ENCODE data around the gene ENOX1. TPM values are rescaled to one million over a fixed set of nuclear protein-coding genes. Genes with fewer than 3 reads are reported as not detected.

ENOX1 gene
- total and polyA plus RNA-seq, 9 of the 15 experiments (the other 6 are each of a cell fraction or from before 2014, with no cell fraction given), result not detected

DNA sequence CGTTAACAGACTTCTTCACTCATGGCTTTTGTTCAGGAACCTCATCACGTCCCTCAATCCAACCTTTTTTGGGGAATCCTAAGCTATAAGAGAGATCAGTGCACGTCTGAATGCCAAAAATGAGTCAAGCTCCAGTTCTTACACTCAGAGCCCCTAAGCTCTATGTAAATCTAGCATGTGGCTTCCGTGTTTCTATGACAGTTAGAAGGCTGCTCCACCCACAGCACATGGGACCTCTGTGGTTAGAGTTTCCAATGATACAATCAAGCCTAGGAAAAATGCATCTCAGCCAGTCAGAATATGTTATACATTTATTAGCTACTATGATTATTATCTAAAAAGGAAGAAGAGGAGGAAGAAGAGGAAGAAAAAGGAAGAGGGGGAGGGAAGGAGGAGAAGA is 135.9 kb downstream of the ENOX1 start (continued):
- TF ChIP-seq, protein P1, sequence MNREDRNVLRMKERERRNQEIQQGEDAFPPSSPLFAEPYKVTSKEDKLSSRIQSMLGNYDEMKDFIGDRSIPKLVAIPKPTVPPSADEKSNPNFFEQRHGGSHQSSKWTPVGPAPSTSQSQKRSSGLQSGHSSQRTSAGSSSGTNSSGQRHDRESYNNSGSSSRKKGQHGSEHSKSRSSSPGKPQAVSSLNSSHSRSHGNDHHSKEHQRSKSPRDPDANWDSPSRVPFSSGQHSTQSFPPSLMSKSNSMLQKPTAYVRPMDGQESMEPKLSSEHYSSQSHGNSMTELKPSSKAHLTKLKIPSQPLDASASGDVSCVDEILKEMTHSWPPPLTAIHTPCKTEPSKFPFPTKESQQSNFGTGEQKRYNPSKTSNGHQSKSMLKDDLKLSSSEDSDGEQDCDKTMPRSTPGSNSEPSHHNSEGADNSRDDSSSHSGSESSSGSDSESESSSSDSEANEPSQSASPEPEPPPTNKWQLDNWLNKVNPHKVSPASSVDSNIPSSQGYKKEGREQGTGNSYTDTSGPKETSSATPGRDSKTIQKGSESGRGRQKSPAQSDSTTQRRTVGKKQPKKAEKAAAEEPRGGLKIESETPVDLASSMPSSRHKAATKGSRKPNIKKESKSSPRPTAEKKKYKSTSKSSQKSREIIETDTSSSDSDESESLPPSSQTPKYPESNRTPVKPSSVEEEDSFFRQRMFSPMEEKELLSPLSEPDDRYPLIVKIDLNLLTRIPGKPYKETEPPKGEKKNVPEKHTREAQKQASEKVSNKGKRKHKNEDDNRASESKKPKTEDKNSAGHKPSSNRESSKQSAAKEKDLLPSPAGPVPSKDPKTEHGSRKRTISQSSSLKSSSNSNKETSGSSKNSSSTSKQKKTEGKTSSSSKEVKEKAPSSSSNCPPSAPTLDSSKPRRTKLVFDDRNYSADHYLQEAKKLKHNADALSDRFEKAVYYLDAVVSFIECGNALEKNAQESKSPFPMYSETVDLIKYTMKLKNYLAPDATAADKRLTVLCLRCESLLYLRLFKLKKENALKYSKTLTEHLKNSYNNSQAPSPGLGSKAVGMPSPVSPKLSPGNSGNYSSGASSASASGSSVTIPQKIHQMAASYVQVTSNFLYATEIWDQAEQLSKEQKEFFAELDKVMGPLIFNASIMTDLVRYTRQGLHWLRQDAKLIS (CRISPR knock-in tag; IDR thresholded peaks at IDR 0.05), result no peak
- TF ChIP-seq GTF2B (IDR thresholded peaks at IDR 0.05; ENCODE audit: extremely low read depth, insufficient read length), result no peak
- TF ChIP-seq SLC30A9 (CRISPR knock-in tag; IDR thresholded peaks at IDR 0.05), result no peak
- TF ChIP-seq ZNF253 (CRISPR knock-in tag; conservative IDR thresholded peaks at IDR 0.05), result no peak
- TF ChIP-seq HMG20B (CRISPR knock-in tag; IDR thresholded peaks at IDR 0.05), result no peak
- TF ChIP-seq, protein P2, sequence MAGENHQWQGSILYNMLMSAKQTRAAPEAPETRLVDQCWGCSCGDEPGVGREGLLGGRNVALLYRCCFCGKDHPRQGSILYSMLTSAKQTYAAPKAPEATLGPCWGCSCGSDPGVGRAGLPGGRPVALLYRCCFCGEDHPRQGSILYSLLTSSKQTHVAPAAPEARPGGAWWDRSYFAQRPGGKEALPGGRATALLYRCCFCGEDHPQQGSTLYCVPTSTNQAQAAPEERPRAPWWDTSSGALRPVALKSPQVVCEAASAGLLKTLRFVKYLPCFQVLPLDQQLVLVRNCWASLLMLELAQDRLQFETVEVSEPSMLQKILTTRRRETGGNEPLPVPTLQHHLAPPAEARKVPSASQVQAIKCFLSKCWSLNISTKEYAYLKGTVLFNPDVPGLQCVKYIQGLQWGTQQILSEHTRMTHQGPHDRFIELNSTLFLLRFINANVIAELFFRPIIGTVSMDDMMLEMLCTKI (IDR thresholded peaks at IDR 0.05; ENCODE audit: partially characterized antibody), result no peak
- no peak for TF ChIP-seq HNRNPH1 (optimal IDR thresholded peaks at IDR 0.05; ENCODE audit: low read depth, low read length)
- TF ChIP-seq, protein P3, sequence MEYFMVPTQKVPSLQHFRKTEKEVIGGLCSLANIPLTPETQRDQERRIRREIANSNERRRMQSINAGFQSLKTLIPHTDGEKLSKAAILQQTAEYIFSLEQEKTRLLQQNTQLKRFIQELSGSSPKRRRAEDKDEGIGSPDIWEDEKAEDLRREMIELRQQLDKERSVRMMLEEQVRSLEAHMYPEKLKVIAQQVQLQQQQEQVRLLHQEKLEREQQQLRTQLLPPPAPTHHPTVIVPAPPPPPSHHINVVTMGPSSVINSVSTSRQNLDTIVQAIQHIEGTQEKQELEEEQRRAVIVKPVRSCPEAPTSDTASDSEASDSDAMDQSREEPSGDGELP (CRISPR knock-in tag; IDR thresholded peaks at IDR 0.05; ENCODE audit: borderline replicate concordance), result no peak
- no peak for TF ChIP-seq ILK (tag; IDR thresholded peaks at IDR 0.05; ENCODE audit: borderline replicate concordance, low read depth)
- no peak for TF ChIP-seq FIP1L1 (IDR thresholded peaks at IDR 0.05; ENCODE audit: low read depth, low read length, poor library complexity, severe bottlenecking)
- no peak for TF ChIP-seq ZBTB2 (IDR thresholded peaks at IDR 0.05)
- TF ChIP-seq BMI1 (IDR thresholded peaks at IDR 0.05; ENCODE audit: low read length), result no peak
- TF ChIP-seq, protein P4, sequence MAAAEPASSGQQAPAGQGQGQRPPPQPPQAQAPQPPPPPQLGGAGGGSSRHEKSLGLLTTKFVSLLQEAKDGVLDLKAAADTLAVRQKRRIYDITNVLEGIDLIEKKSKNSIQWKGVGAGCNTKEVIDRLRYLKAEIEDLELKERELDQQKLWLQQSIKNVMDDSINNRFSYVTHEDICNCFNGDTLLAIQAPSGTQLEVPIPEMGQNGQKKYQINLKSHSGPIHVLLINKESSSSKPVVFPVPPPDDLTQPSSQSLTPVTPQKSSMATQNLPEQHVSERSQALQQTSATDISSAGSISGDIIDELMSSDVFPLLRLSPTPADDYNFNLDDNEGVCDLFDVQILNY (CRISPR knock-in tag; IDR thresholded peaks at IDR 0.05), result no peak
- TF ChIP-seq PHTF2 (CRISPR knock-in tag; IDR thresholded peaks at IDR 0.05), result no peak
- TF ChIP-seq, protein P5, sequence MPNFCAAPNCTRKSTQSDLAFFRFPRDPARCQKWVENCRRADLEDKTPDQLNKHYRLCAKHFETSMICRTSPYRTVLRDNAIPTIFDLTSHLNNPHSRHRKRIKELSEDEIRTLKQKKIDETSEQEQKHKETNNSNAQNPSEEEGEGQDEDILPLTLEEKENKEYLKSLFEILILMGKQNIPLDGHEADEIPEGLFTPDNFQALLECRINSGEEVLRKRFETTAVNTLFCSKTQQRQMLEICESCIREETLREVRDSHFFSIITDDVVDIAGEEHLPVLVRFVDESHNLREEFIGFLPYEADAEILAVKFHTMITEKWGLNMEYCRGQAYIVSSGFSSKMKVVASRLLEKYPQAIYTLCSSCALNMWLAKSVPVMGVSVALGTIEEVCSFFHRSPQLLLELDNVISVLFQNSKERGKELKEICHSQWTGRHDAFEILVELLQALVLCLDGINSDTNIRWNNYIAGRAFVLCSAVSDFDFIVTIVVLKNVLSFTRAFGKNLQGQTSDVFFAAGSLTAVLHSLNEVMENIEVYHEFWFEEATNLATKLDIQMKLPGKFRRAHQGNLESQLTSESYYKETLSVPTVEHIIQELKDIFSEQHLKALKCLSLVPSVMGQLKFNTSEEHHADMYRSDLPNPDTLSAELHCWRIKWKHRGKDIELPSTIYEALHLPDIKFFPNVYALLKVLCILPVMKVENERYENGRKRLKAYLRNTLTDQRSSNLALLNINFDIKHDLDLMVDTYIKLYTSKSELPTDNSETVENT (CRISPR knock-in tag; IDR thresholded peaks at IDR 0.05), result no peak
- TF ChIP-seq SRF (CRISPR knock-in tag; IDR thresholded peaks at IDR 0.05), result no peak
- no peak for TF ChIP-seq BRD4 (IDR thresholded peaks at IDR 0.05)
